Stimulated activated CD8-positive, alpha-beta memory T cell treated with anti-CD3 and anti-CD28 coated beads, Interleukin-2, amount 100 ng/mL, for 1 hour (primary cell): ENCODE results near the gene UBA6.

Experiments used
- DNase-seq, 2 donors: peaks; one replicate each; pipeline ENCODE4 v3.0.0-alpha.2; 2020; ENCODE audit warnings: low read depth in 2 of 2

UBA6 gene

GRCh38 chr4:67576538-67576937 lies 124.4 kb downstream of the UBA6 start:
- no peak for DNase-seq

GRCh38 chr4:67576059-67576466 lies 124.9 kb downstream of the UBA6 start:
- no peak for DNase-seq

DNA sequence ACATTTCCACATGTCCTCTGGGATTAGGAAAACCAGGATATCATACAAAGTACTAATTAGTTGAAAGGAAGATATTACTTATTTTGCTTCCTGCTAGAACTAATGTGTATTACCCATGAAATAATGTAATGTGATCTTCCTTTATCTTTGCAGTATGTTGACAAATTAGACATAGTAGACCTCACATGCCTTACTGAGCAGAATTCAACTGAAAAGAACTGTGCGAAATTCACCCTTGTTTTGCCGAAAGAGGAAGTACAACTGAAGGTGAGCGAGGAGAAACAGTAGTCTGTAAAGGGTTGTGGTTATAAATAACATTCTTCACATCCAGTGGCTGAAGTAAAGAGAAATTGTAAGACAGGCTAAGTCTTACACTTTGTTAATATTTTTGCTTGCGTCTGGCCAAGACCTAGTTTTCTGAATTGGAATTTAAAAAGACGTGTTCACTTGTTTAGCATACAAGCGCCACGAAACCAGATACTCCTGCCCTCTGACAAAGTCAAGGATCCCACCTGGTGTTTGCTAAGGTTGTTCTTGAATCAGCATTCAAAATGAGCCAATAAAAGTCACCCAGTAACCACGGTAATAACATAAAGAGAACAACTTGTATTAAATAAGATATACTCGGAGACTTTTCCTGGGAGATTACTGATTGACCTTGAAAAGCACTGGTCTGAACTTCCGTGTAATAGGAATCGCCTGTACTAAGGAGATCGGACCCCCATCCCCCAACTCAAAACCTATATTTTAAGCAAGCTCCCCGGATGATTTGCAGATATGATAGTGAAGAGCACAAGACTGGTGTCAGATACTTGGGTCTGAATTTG lies 125.5 kb downstream of the UBA6 start:
- no peak for DNase-seq

DNA sequence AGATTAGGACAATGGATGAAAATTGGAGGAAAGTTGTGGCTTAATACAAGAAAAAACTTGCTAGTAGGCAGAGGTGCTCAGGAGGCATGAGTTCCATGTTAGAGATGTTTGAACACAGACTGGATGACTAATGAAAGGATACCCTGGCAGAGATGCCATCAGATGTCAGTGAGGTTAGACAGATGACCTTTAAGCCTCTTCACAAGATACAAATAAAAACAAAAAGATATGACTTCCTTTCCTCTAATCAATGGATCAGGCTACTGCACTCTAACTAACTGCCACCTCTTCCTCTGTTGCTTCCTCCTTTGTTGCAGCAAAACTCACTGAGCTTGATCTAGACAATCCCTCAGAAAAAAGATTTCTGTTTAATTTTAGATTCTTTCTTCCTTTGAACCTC lies 127.8 kb downstream of the UBA6 start:
- DNase-seq = no peak

- no peak for DNase-seq
Observed at GRCh38 chr4:67571975-67572374, 129.0 kb downstream of the UBA6 start.

GRCh38 chr4:67570537-67570936 lies 130.4 kb downstream of the UBA6 start:
- no peak for DNase-seq

GRCh38 chr4:67568820-67569219 lies 132.1 kb downstream of the UBA6 start:
- no peak for DNase-seq

DNA sequence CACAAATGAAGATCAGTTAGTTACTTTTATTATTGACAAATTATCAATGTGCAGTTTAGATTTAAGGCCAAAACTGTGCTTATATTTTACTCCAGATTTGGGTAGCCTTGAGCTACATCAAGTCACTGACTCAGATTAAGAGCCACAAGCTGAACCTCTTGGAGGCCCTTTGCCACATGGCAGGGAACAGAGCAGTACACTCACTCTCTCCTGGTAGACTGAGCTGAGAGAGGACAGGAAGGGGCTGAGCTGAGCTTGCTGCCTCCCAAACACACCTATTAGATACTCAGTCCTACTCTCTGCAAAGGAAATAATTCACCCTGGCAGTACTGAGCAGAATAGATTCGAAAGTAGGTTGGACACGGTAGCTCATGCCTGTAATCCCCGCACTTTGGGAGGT lies 134.6 kb downstream of the UBA6 start:
- DNase-seq = no peak

DNA sequence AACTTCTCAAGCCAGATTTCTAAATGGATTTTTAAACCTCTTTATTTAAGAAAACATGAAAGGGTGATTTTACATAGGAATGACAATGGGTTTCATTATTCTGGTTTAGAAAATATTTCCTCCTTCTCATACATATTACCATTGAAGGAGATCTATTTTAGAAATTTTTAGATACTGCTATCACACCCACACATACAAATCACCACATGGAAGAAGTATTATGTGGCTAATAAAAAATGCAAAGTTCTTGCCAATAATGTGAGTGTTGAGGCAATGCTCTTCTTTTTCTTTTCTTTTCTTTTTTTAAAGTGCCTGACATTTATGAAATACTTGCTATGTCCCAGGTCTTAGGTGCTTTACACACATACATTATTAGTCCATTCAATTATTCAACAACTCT lies 135.7 kb downstream of the UBA6 start:
- DNase-seq = no peak
